NB4 (cell line): ENCODE data around the gene ZNF157.
A peak's percentile ranks its signal among the peaks of the same experiment; 100 is the strongest.
"Not testable (repeated sequence)": the region's sequence is repeated elsewhere in the genome, so short reads cannot be mapped to it uniquely, and the experiment has no call there.

Experiments
- DNase-seq: peaks from one replicate; pipeline ENCODE4 v3.0.0; 2010; ENCODE audit warnings: low read depth
- H3K4me3 ChIP-seq: one replicate; pipeline ENCODE4 v1.5.1; 2011; ENCODE audit warnings: mild to moderate bottlenecking, low read depth, low read length, moderate library complexity
- CTCF ChIP-seq: IDR thresholded peaks from one replicate; pipeline ENCODE4 v1.5.1; 2012; ENCODE audit warnings: low read depth, low read length
- MAX ChIP-seq: IDR thresholded peaks from 2 replicates; pipeline ENCODE4 v1.6.1; 2011; ENCODE audit warnings: low read depth, low read length
- MYC ChIP-seq: IDR thresholded peaks from 2 replicates; pipeline ENCODE4 v1.6.1; 2011; ENCODE audit warnings: low read depth, low read length
- POLR2A ChIP-seq: IDR thresholded peaks from 2 replicates; pipeline ENCODE4 v1.6.1; 2011; ENCODE audit warnings: mild to moderate bottlenecking; ENCODE audit not compliant: insufficient read length; ENCODE audit errors: extremely low read depth

ZNF157 gene

DNA sequence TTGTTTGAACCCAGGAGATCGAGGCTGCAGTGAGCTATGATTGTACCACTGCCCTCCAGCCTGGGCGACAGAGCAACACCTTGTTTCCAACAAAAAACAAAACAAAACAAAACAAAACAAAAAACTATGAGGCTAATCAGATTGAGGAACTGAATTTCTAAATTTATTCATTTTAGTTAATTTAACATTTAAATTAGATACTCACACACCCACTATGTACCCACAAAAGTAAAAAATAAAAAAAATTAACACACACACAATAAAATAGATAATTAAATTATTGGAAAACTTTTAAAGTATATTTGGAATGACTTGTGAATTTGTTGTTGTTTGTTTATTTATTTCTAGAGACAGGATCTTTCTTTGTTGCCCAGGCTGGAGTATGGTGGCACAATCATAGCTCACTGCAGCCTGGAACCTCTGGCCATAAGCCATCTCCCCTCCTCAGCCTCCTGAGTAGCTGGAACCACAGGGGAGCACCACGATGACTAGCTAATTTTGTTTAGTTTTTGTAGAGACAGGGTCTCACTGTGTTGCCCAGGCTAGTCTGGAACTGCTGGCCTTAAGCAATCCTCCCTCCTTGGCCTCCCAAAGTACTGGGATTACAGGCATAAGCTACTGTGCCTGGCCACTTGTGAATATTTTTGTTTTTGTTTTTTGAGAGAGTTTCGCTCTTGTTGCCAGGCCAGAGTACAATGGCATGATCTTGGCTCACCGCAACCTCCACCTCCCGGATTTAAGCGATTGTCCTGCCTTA lies 9.8 kb upstream of the ZNF157 start:
- TF ChIP-seq MAX (no peak), POLR2A (no peak), MYC (no peak), CTCF (no peak)
- DNase-seq, result no peak
- no peak overlapping the region for H3K4me3 ChIP-seq

DNA sequence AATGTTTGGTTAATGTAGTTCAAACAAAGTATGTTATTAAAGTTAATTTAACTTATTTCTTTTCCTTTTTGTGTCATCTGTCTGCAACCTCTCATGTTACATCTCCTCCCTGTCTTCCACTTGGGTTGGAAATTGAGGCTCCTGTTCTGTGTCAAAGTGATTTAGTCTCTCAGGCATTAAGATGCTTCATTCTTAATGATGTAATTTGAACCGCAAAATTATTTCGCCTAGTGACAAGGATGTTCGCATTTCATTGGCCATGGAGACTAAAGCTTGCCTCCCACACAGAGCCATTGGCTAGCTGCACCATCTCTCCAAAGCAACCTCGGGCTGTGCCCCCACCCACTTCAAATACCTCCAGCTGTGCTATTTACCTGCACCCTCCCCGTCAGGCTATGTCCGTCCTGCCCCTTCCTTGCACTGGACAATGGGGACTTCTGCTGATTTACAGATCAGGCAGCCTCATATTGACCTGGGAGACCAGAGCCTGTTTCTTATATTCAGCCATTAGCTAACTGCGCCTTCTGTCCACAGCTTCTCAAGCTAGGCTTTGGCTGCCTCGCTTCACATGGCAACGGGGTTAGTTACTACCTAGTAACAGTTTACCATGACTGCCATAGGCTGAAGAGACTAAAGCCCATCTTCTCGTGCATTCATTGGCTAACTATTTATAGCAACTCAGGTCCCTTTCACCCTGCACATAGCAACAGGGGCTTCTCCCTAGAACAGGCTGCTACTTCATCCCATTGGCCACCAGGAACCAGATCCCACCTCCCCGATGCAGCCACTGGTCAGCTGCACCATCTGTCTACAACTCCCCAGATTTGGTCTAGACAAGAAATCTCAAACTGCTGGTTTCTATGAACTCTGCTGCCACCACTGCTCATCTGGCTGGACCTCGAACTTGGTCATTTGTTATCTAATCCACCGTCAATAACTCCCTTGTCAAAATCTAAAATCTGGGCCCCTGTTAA lies 8.6 kb upstream of the ZNF157 start:
- H3K4me3 ChIP-seq, result no peak overlapping the region
- DNase-seq, result peak; percentile 6
- TF ChIP-seq MAX (no peak), CTCF (no peak), POLR2A (no peak), MYC (no peak)

GRCh38 chrX:47366041-47366722 lies 4.2 kb upstream of the ZNF157 start:
- DNase-seq, result no peak
- no peak overlapping the region for H3K4me3 ChIP-seq
- TF ChIP-seq MAX (no peak), MYC (no peak), CTCF (no peak), POLR2A (no peak)

- TF ChIP-seq MYC (no peak), POLR2A (no peak), MAX (no peak), CTCF (no peak)
- DNase-seq, result no peak
- H3K4me3 ChIP-seq, result no peak overlapping the region
These were observed 2.8 kb downstream of the ZNF157 start for GRCh38 chrX:47373198-47373597.

- TF ChIP-seq MYC (no peak), CTCF (no peak), POLR2A (no peak), MAX (no peak)
- no peak overlapping the region for H3K4me3 ChIP-seq
- no peak for DNase-seq
These were observed 9.9 kb downstream of the ZNF157 start for GRCh38 chrX:47380268-47380667.

DNA sequence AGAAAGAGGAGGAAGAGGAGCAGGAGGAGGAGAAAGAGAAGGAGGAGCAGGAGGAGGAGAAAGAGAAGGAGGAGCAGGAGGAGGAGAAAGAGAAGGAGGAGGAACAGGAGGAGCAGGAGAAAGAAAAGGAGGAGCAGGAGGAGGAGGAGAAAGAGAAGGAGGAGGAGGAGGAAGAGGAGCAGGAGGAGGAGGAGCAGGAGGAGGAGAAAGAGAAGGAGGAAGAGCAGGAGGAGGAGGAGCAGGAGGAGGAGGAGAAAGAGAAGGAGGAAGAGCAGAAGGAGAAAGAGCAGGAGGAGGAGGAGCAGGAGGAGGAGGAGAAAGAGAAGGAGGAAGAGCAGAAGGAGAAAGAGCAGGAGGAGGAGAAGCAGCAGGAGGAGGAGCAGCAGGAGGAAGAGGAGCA lies 10.5 kb downstream of the ZNF157 start:
- not testable (repeated sequence) for H3K4me3 ChIP-seq, DNase-seq
